Measurements from ENCODE around the gene GPR4. TPM values are rescaled to one million over a fixed set of nuclear protein-coding genes. Genes with fewer than 3 reads are reported as not detected.

GPR4 gene
- total RNA-seq, 1 donor from 2014 or later: not detected

GRCh38 chr19:45571457-45572220, 30.4 kb downstream of the GPR4 start:
- H3K4me1 Mint-ChIP-seq: peaks cover 7% of the 10 kb centered on the region
- ATAC-seq (ENCODE audit: low read depth) (no peak), DNase-seq (no peak)
- CTCF ChIA-PET: interaction anchor here (0.9 to 1.0 kb wide), 2 partner anchors 13 to 24 kb away, joined by 3 to 5 read pairs; no protein-coding TSS in a partner anchor
- H3K36me3 Mint-ChIP-seq (ENCODE audit: low read depth): peaks cover 2% of the 10 kb centered on the region
- no peak overlapping the region for H3K4me3 Mint-ChIP-seq
- no peak for TF ChIP-seq CTCF (IDR thresholded peaks at IDR 0.05)
- no peaks in the 10 kb centered on the region for H3K9me3 Mint-ChIP-seq
- intact Hi-C loops (cut with micrococcal nuclease): no loop called here
- POLR2A ChIA-PET: no interaction called here
- H3K27ac Mint-ChIP-seq: no peak overlapping the region
- no peaks in the 10 kb centered on the region for H3K27me3 Mint-ChIP-seq

GRCh38 chr19:45569619-45570421, 32.2 kb downstream of the GPR4 start:
- POLR2A ChIA-PET: no interaction called here
- no peak for TF ChIP-seq CTCF (IDR thresholded peaks at IDR 0.05)
- Mint-ChIP-seq H3K4me1 (peaks cover 7% of the 10 kb centered on the region), H3K27ac (no peak overlapping the region), H3K4me3 (no peak overlapping the region), H3K36me3 (ENCODE audit: low read depth) (peaks cover 2% of the 10 kb centered on the region), H3K9me3 (no peaks in the 10 kb centered on the region), H3K27me3 (no peaks in the 10 kb centered on the region)
- DNase-seq (peak; percentile 47), ATAC-seq (ENCODE audit: low read depth) (peak; percentile 73)
- intact Hi-C loops (cut with micrococcal nuclease): no loop called here
- CTCF ChIA-PET: no interaction called here

- H3K4me3 Mint-ChIP-seq: no peak overlapping the region
- ChIA-PET CTCF (interaction anchor here (1.6 kb wide), 1 partner anchor 10 kb away, joined by 7 read pairs; no protein-coding TSS in a partner anchor), POLR2A (no interaction called here)
- intact Hi-C loops (cut with micrococcal nuclease): no loop called here
- no peaks in the 10 kb centered on the region for H3K27me3 Mint-ChIP-seq
- no peaks in the 10 kb centered on the region for H3K9me3 Mint-ChIP-seq
- no peak overlapping the region for H3K27ac Mint-ChIP-seq
- no peak for TF ChIP-seq CTCF (IDR thresholded peaks at IDR 0.05)
- DNase-seq: no peak
- no peak for ATAC-seq (ENCODE audit: low read depth)
- peaks cover 2% of the 10 kb centered on the region for H3K36me3 Mint-ChIP-seq (ENCODE audit: low read depth)
- peaks cover 17% of the 10 kb centered on the region for H3K4me1 Mint-ChIP-seq
These were observed 33.3 kb downstream of the GPR4 start for GRCh38 chr19:45568732-45569131.

- Mint-ChIP-seq H3K4me1 (peaks cover 29% of the 10 kb centered on the region), H3K4me3 (no peak overlapping the region), H3K36me3 (ENCODE audit: low read depth) (peaks cover 2% of the 10 kb centered on the region), H3K27ac (no peak overlapping the region), H3K27me3 (no peaks in the 10 kb centered on the region), H3K9me3 (no peaks in the 10 kb centered on the region)
- intact Hi-C loops (cut with micrococcal nuclease): no loop called here
- ChIA-PET CTCF (interaction anchor here (1.6 kb wide), 1 partner anchor 9 kb away, joined by 7 read pairs; no protein-coding TSS in a partner anchor), POLR2A (no interaction called here)
- DNase-seq: no peak
- TF ChIP-seq CTCF (IDR thresholded peaks at IDR 0.05): no peak
- no peak for ATAC-seq (ENCODE audit: low read depth)
These were observed 34.4 kb downstream of the GPR4 start for GRCh38 chr19:45567609-45568008.

GRCh38 chr19:45564131-45564780, 37.8 kb downstream of the GPR4 start:
- H3K9me3 Mint-ChIP-seq: no peaks in the 10 kb centered on the region
- peak overlapping the region; percentile 35 for H3K27ac Mint-ChIP-seq
- no peak for TF ChIP-seq CTCF (IDR thresholded peaks at IDR 0.05)
- no peaks in the 10 kb centered on the region for H3K27me3 Mint-ChIP-seq
- no peak overlapping the region for H3K4me3 Mint-ChIP-seq
- DNase-seq: no peak
- CTCF ChIA-PET: no interaction called here
- POLR2A ChIA-PET: no interaction called here
- H3K4me1 Mint-ChIP-seq: peaks cover 28% of the 10 kb centered on the region
- ATAC-seq (ENCODE audit: low read depth): peak; percentile 21
- intact Hi-C loops (cut with micrococcal nuclease): no loop called here
- no peaks in the 10 kb centered on the region for H3K36me3 Mint-ChIP-seq (ENCODE audit: low read depth)

Data from activated B cell treated with CpG ODN at 0.5 μM for 24 hours (primary cell).